T-helper 17 cell (primary cell): Measurements from ENCODE around the gene FASLG. TPM values are rescaled to one million over a fixed set of nuclear protein-coding genes. Genes with fewer than 3 reads are reported as not detected.
A peak's percentile ranks its signal among the peaks of the same experiment; 100 is the strongest.

Source experiments
- ATAC-seq: fragments of 150-1000 bp; cut with Tn5 transposase; 2 replicates; pipeline ENCODE4 v1.10.0; 2021; ENCODE audit warnings: mild to moderate bottlenecking, moderate library complexity
- DNase-seq, 3 donors: peaks; one replicate each; pipeline versions ENCODE4 v3.0.0 to v3.0.0-alpha.2; 2020 to 2021
- H3K9me3 ChIP-seq: one replicate; pipeline ENCODE4 v1.7.0; 2013; ENCODE audit warnings: low read length, mild to moderate bottlenecking; ENCODE audit not compliant: control insufficient read depth, poor library complexity, severe bottlenecking
- H3K27ac Mint-ChIP-seq: one replicate; pipeline ENCODE4 v1.8.0; 2022; ENCODE audit warnings: mild to moderate bottlenecking, moderate library complexity, mixed read lengths
- H3K27me3 Mint-ChIP-seq: one replicate; pipeline ENCODE4 v1.8.0; 2022; ENCODE audit warnings: mixed read lengths
- H3K36me3 Mint-ChIP-seq: one replicate; pipeline ENCODE4 v1.8.0; 2022; ENCODE audit warnings: low read depth, mixed read lengths
- H3K4me1 Mint-ChIP-seq: one replicate; pipeline ENCODE4 v1.8.0; 2022; ENCODE audit warnings: mild to moderate bottlenecking, mixed read lengths
- H3K4me3 Mint-ChIP-seq: one replicate; pipeline ENCODE4 v1.8.0; 2022; ENCODE audit warnings: mild to moderate bottlenecking, moderate library complexity, mixed read lengths
- total RNA-seq, 4 donors: library from RNA in 2 of 4; stranded (reverse) in 2 of 4; gene quantifications; one replicate each; pipeline ENCODE4 v1.2.3 and lab custom pipeline; 2022 to 2026

FASLG gene
- total RNA-seq, 2 donors from 2014 or later = 0.47 TPM; not detected in 1

GRCh38 chr1:172700556-172700955 lies 41.7 kb downstream of the FASLG start:
- no peak overlapping the region for H3K27ac Mint-ChIP-seq
- H3K9me3 ChIP-seq = no peaks in the 10 kb centered on the region

GRCh38 chr1:172704001-172704400 lies 45.1 kb downstream of the FASLG start:
- H3K9me3 ChIP-seq = no peaks in the 10 kb centered on the region
- DNase-seq (no peak), ATAC-seq (no peak)
- Mint-ChIP-seq H3K36me3 (no peaks in the 10 kb centered on the region), H3K4me1 (peaks cover 40% of the 10 kb centered on the region), H3K27ac (no peak overlapping the region), H3K4me3 (no peak overlapping the region), H3K27me3 (no peaks in the 10 kb centered on the region)

More at GRCh38 chr1:172700556-172700955, 41.7 kb downstream of the FASLG start:
- Mint-ChIP-seq H3K36me3 (no peaks in the 10 kb centered on the region), H3K27me3 (no peaks in the 10 kb centered on the region), H3K4me1 (peaks cover 30% of the 10 kb centered on the region), H3K4me3 (no peak overlapping the region)
- DNase-seq (no peak), ATAC-seq (no peak)

- no peaks in the 10 kb centered on the region for H3K9me3 ChIP-seq
- no peak overlapping the region for H3K27ac Mint-ChIP-seq
- peak overlapping the region; percentile 71 for H3K4me3 Mint-ChIP-seq
- H3K27me3 Mint-ChIP-seq = no peaks in the 10 kb centered on the region
- peaks cover 41% of the 10 kb centered on the region for H3K4me1 Mint-ChIP-seq
- no peak for DNase-seq
- no peaks in the 10 kb centered on the region for H3K36me3 Mint-ChIP-seq
- no peak for ATAC-seq
Observed at GRCh38 chr1:172704420-172705210, 45.7 kb downstream of the FASLG start.

GRCh38 chr1:172708452-172708851 lies 49.5 kb downstream of the FASLG start:
- Mint-ChIP-seq H3K4me3 (peak overlapping the region; percentile 80), H3K36me3 (no peaks in the 10 kb centered on the region), H3K27me3 (no peaks in the 10 kb centered on the region), H3K27ac (peak overlapping the region; percentile 88), H3K4me1 (peaks cover 38% of the 10 kb centered on the region)
- ATAC-seq (peak; percentile 86), DNase-seq (no peak)
- no peaks in the 10 kb centered on the region for H3K9me3 ChIP-seq

GRCh38 chr1:172711558-172711957 lies 52.7 kb downstream of the FASLG start:
- DNase-seq (no peak), ATAC-seq (no peak)
- H3K36me3 Mint-ChIP-seq = no peaks in the 10 kb centered on the region
- no peaks in the 10 kb centered on the region for H3K27me3 Mint-ChIP-seq
- H3K4me3 Mint-ChIP-seq = no peak overlapping the region
- peaks cover 44% of the 10 kb centered on the region for H3K4me1 Mint-ChIP-seq
- H3K27ac Mint-ChIP-seq = no peak overlapping the region
- no peaks in the 10 kb centered on the region for H3K9me3 ChIP-seq

- Mint-ChIP-seq H3K27ac (peak overlapping the region; percentile 68), H3K4me1 (peaks cover 39% of the 10 kb centered on the region), H3K27me3 (no peaks in the 10 kb centered on the region), H3K4me3 (no peak overlapping the region), H3K36me3 (no peaks in the 10 kb centered on the region)
- no peak for DNase-seq
- no peaks in the 10 kb centered on the region for H3K9me3 ChIP-seq
- ATAC-seq = no peak
Observed at GRCh38 chr1:172713466-172713865, 54.6 kb downstream of the FASLG start.

Other genes with a start within 250 kb of the FASLG start
- gene C1orf105, start 238.4 kb upstream of the FASLG start, total RNA-seq = not detected
- gene PIGC, start 215.0 kb upstream of the FASLG start, total RNA-seq = 10 to 100 TPM; 21.4 to 24.9 TPM
- 10 to 100 TPM; 86.9 to 95.8 TPM for gene SUCO, start 126.0 kb upstream of the FASLG start, total RNA-seq